Measurements from ENCODE around the gene VTI1A. TPM values are rescaled to one million over a fixed set of nuclear protein-coding genes. Genes with fewer than 3 reads are reported as not detected.

The VTI1A gene
- total and polyA plus RNA-seq, 2 experiments from 2014 or later: 26.8 to 31.0 TPM

- Histone ChIP-seq H4K20me1 (replicated peaks; ENCODE audit: insufficient read depth) (no peaks in the 10 kb centered on the region), H3K4me2 (no peak overlapping the region), H3K9me2 (ENCODE audit: insufficient read depth) (no peaks in the 10 kb centered on the region), H3K36me3 (ENCODE audit: insufficient read depth) (no peaks in the 10 kb centered on the region), H3F3A (replicated peaks; ENCODE audit: low read depth) (no peaks in the 10 kb centered on the region), H3K27ac (ENCODE audit: low read depth) (no peak overlapping the region), H3K27me3 (ENCODE audit: insufficient read depth) (no peaks in the 10 kb centered on the region), H3K4me1 (ENCODE audit: insufficient read depth) (peaks cover 18% of the 10 kb centered on the region), H2AFZ (no peak overlapping the region), H3K4me3 (no peak overlapping the region), H3K79me2 (replicated peaks; ENCODE audit: insufficient read depth) (no peaks in the 10 kb centered on the region)
- Mint-ChIP-seq H3K4me3 (no peak overlapping the region), H3K4me1 (peaks cover 29% of the 10 kb centered on the region), H3K27ac (no peak overlapping the region), H3K27me3 (ENCODE audit: insufficient read depth, low read depth, poor library complexity) (peaks cover 2% of the 10 kb centered on the region), H3K9me3 (no peaks in the 10 kb centered on the region), H3K36me3 (ENCODE audit: low read depth) (no peaks in the 10 kb centered on the region; the same call in 2 of the 3 replicates)
- ATAC-seq (no peak), DNase-seq (ENCODE audit: low spot score) (no peak)
- no peak for TF ChIP-seq CREB1 (CRISPR knock-in tag; IDR thresholded peaks at IDR 0.05; ENCODE audit: low read depth)
- TF ChIP-seq POLR2AphosphoS5 (IDR thresholded peaks at IDR 0.05; ENCODE audit: low read depth): no peak
- TF ChIP-seq CTCF (conservative IDR thresholded peaks at IDR 0.05; ENCODE audit: low read depth in 2 of 2): no peak
- TF ChIP-seq STAT1 (IDR thresholded peaks at IDR 0.05; ENCODE audit: unreplicated experiment): no peak
- no peak for TF ChIP-seq EZH2 (IDR thresholded peaks at IDR 0.05; ENCODE audit: low read depth, unreplicated experiment)
- no peak for TF ChIP-seq EZH2phosphoT487 (IDR thresholded peaks at IDR 0.05; ENCODE audit: unreplicated experiment)
- no peak for TF ChIP-seq ZNF331 (CRISPR knock-in tag; IDR thresholded peaks at IDR 0.05; ENCODE audit: low read depth)
Measured at GRCh38 chr10:112653215-112653614, 206.2 kb downstream of the VTI1A start.

GRCh38 chr10:112653851-112654250 lies 206.8 kb downstream of the VTI1A start:
- DNase-seq (ENCODE audit: low spot score) (no peak), ATAC-seq (no peak)

More at GRCh38 chr10:112653851-112654250, 206.8 kb downstream of the VTI1A start:
- Mint-ChIP-seq H3K27ac (no peak overlapping the region), H3K9me3 (no peaks in the 10 kb centered on the region), H3K36me3 (ENCODE audit: low read depth) (no peaks in the 10 kb centered on the region; the same call in 2 of the 3 replicates), H3K4me1 (peaks cover 30% of the 10 kb centered on the region), H3K4me3 (no peak overlapping the region), H3K27me3 (ENCODE audit: insufficient read depth, low read depth, poor library complexity) (peaks cover 2% of the 10 kb centered on the region)
- no peaks in the 10 kb centered on the region for H4K20me1 ChIP-seq (replicated peaks; ENCODE audit: insufficient read depth)
- no peaks in the 10 kb centered on the region for H3F3A ChIP-seq (replicated peaks; ENCODE audit: low read depth)
- H3K4me2 ChIP-seq: no peak overlapping the region
- peaks cover 17% of the 10 kb centered on the region for H3K4me1 ChIP-seq (ENCODE audit: insufficient read depth)
- no peak overlapping the region for H2AFZ ChIP-seq
- TF ChIP-seq ZNF462 (CRISPR knock-in tag; IDR thresholded peaks at IDR 0.05) (no peak), ZNF331 (CRISPR knock-in tag; IDR thresholded peaks at IDR 0.05; ENCODE audit: low read depth) (no peak), POLR2AphosphoS5 (IDR thresholded peaks at IDR 0.05; ENCODE audit: low read depth) (no peak)
- H3K27ac ChIP-seq (ENCODE audit: low read depth): no peak overlapping the region
- no peaks in the 10 kb centered on the region for H3K36me3 ChIP-seq (ENCODE audit: insufficient read depth)
- no peaks in the 10 kb centered on the region for H3K79me2 ChIP-seq (replicated peaks; ENCODE audit: insufficient read depth)
- H3K9me2 ChIP-seq (ENCODE audit: insufficient read depth): no peaks in the 10 kb centered on the region
- no peak overlapping the region for H3K4me3 ChIP-seq
- no peaks in the 10 kb centered on the region for H3K27me3 ChIP-seq (ENCODE audit: insufficient read depth)
